ENCODE measurements around the gene CDC42EP3.

Gene CDC42EP3

DNA sequence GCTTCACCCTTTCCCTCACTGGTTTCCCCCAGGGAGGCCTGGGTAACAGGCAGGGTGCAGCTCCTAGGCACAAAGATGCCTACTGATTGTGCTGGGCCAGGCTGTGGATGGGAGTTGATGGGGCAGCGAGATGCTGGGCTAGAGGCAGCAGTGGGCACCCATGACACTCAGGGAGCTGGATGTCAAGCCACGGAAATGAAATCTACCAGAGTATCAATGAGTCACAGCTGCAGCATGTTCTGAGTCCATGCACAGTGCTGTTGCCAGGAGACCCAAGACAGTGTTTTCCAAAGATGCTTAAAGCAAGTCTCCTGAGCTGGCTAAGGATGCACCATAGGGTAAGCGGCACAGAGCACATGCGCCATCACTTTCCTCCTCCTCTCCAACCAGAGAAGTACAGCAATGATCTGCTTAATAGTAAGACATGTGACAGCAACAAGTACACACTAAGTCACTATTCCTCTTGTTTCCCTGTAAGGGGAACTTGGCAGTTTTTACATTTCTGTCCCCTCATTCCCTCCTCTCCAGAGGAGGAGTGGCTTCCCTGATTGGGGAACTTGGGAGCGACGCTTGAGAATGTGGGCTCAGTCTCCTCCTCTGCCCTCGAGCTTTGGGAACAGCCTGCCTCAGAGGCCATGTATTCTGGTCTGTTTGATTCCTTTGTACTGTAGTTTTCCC, 57.2 kb downstream of the CDC42EP3 start:
- DNase-seq, result no peak

DNA sequence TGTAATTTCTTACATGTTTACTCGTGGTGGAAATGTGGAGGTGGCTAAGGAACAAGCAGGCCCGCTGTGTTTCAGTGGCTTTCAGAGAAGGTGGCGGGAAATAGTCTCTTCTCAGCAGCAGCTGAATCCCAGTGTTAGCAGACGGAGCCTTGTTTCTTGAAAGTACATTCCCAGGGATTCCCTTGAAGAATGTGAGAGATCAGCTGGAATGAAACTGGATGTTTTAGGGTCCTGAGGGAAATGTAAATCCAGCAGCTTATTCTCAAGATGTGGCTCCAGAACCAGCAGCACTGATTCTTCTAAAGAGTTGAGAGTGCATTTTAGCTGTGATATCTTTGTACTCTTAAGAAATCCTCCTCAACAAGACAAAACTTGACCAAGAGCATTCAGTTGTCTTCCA, 59.1 kb downstream of the CDC42EP3 start:
- no peak for DNase-seq

DNA sequence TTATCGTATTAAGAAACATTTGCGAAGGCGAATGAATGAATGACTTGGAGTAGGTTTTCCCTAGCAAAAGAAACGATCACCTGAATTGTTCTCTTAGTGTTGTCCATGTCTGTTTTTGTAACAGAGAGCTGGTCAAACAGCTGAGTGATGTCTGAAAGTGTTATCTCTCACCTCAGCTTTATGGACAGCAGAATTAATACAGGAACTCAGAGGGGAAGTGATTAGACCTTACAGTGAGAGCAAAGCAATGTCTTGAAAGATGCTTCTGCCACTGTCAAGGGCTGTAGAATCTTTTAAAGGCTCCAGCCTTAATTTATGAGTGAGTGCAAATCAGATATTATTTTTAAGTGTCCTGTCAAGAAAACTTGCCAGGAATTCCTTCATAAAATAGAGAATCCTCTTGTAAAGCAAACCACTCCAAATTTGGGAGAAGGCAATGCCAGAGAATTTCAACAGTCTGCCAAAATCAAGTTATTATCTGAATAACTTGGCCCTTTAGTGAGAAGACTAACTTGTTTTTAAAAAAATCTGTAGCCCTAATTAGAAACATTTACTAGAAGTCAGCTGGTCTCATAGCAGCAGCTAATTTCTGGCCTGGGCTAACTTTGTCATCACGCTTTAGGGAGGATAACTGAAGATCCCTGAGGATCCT, 60.7 kb downstream of the CDC42EP3 start:
- DNase-seq, result no peak

DNA sequence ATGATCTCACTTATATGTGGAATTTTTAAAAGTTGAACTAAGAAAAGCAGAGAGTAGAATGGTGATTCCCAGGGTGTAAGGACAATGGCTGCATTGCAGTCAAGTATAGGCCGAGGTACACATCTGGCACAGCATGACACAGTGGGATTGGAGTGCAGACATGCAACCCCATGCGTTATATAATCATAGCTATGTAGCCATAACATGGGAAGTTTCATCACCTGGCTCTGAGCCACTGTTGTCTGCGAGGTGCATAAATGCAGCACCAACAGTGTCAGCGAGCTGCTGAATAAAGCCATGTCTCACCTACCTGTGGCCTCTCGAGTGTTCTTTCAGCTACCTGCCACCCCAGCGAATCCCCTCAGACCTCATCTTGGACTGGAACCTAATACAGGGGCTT, 61.7 kb downstream of the CDC42EP3 start:
- DNase-seq, result no peak

DNA sequence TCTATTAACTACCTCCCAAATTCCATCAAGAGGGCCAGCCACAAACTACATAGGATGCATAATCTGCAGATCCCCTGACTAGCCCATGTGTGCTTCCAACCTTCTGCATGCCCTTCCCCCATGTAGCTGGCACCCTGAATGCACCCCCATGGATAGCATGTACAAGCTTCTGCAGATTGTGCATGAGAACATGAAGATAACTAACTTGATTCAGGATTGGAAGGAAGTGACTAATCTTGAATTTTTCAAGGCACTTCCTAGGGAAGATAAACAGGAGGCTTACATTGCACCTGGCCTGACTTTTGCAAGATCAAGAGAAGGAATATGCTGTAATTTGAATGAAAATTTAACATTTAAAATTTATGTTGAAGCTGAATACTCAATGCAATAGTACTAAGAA, 66.7 kb downstream of the CDC42EP3 start:
- DNase-seq, result no peak

DNA sequence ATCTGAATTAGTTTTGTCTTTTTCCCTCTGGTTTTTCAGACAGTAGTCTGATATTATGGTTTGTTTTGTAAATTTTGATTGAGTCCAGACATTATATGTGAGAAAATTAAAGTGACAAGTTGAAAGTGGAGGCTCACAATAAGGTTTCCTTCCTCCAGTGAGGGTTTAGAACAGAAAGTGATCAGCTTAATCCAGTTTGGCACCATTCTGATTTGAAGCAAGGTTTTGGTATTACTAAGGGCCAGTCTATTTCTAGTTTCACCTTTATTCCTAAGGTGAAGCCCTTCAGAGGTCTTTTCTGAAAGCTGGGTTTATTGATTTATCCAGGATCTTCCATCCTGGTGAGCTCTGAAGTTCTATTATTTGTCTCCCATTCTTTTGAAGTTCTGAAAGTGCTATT, 68.7 kb downstream of the CDC42EP3 start:
- DNase-seq, result no peak

DNA sequence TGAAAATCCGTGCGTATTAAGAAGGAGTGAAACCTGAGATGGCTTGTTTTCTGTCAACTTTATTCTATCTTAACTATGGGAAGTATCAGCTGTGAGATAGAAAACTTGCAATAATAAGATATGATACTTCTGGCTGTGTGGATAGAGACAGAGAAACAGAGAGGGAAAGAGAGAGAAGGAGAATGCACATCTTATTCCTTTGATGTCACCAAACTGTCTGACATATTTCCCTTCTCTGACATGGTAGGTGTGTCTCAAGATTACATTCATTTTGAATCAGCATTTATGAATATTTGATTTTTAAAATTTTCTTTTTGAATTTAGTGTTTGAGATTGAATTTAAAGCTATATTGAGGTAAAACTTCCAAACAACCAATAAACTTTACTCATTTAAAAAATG, 69.4 kb downstream of the CDC42EP3 start:
- DNase-seq, result no peak

DNA sequence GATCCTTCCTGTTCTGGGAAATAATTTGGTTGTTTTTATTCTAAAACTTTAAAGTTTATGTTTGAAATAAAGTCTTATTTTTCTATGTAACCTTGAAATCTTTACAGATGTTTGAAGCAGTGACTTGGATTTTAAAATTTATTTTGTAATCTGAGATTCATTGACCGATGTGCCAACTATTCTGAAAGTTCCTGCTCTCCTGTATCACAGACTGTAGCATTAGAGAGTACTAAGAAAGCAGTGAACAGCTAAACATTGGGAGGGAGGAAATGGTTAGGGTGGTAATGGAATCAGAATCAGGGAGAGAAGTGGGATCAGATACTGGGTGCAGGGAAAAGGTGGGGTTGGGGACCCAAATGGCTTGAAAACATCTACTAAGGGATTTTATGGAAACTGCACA, 69.9 kb downstream of the CDC42EP3 start:
- no peak for DNase-seq

DNA sequence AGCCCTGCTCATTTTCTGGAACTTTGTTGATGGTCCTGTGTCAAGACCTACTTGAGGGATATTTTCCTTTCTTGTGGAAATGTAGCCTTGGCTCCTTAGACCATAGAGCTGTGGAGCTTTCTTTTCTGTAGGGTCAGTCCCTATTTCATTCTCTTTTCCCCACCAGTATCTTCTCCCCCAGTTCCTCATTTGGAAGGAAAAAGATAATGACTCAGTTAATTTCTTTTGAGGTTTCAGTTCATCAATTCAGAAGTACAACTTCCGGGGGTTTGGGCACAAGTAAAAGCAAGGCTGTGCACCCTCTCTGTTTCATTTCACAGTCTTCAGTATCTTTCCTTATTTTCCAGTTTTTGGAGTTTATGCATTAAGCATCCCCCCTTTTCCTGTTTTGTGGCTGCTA, 70.7 kb downstream of the CDC42EP3 start:
- peak; percentile 42 to 56 for DNase-seq

DNA sequence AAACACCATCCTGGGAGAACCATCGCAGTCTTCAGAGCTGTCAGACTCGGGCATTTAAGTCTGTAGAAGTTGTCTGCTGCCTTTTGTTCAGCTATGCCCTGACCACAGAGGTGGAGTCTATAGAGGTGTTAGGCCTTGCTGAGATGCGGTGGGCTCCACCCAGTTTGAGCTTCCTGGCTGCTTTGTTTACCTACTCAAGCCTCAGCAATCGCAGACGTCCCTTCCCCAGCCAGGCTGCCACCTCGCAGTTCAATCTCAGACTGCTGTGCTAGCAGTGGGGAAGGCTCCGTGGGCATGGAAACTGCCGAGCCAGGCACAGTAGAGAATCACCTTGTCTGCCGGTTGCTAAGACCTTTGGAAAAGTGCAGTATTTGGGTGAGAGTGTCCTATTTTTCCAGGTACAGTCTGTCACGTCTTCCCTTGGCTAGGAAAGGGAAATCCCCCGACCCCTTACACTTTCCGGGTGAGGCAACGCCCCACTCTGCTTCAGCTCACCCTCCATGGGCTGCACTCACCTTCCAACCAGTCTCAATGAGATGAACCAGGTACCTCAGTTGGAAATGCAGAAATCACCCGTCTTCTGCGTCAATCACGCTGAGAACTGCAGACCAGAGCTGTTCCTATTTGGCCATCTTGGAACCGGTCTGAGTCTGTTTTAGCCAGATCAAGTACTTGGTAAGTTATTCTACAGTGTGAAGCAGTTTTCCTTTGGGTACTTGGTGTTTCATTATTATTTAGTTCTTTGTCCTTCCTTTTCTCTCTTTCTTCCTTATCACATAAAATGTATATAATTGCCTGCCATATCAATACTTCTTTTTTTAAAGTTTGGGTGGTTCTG, 71.5 kb downstream of the CDC42EP3 start:
- DNase-seq, result no peak

DNA sequence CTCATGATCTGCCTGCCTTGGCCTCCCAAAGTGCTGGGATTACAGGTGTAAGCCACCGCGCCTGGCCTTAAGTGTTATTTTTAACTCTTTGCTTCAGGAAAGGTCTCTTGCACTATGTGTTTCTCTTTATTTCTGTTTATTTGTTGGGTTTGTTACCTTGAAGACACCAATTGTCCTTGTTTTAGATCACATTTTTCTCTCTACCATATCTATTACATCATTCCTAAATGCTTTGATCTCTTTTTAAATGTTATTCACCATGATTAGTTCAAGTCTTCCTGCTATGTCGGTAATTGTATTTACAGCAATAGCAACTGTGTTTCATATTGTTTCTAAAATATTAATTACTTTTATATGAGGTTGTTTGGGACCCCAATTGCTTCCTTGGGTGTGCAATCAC, 77.7 kb downstream of the CDC42EP3 start:
- DNase-seq, result no peak

DNA sequence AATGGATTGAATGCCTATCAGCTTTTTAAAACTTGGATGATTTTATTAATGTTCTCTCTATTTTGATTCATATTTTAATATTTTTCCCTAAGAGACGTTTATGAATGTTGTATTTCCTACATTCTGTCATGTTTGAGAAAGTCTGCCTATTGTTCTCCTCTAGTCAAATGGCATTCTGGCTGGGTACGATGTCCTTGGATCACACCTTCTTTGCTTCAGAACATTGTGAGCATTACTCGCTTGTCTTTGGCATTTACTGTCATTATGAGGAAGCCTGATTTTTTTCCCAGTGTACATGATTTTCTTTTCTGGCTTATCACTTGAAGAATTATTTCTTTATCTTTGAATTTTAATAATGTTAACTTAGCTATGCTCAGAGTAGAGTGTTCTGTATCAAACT, 78.4 kb downstream of the CDC42EP3 start:
- no peak for DNase-seq
